Adrenal gland (tissue), 19 donors: ENCODE data around the gene MROH8. TPM values are rescaled to one million over a fixed set of nuclear protein-coding genes. Genes with fewer than 3 reads are reported as not detected.
A peak's percentile ranks its signal among the peaks of the same experiment; 100 is the strongest.

Experiments
- DNase-seq, 7 donors: peaks; one replicate each; pipeline ENCODE4 v3.0.0-alpha.2; 2019 to 2020
- H3K27ac ChIP-seq, 5 donors: fragments of 200-600 bp; sonication (generic) in 4 of 5; 1 replicate in 3 of 5; 2 replicates in 2 of 5; pipeline versions ENCODE4 v1.5.1 to v1.8.0; 2016 to 2020; ENCODE audit warnings: mild to moderate bottlenecking in 1 of 5
- H3K27me3 ChIP-seq: fragments of 200-600 bp; 2 replicates; pipeline ENCODE4 v1.8.0; 2021
- H3K36me3 ChIP-seq, 2 donors: fragments of 200-600 bp; replicated peaks in 1 of 2; 1 replicate in 1 of 2; 2 replicates in 1 of 2; pipeline versions ENCODE4 v1.5.1 to v1.8.0; 2018 to 2022
- H3K4me1 ChIP-seq, 2 donors: fragments of 200-600 bp; replicated peaks in 1 of 2; 1 replicate in 1 of 2; 2 replicates in 1 of 2; pipeline versions ENCODE4 v1.5.1 to v1.8.0; 2018 to 2021
- H3K4me3 ChIP-seq, 4 donors: fragments of 200-600 bp; sonication (generic) in 3 of 4; one replicate each; pipeline ENCODE4 v1.5.1; 2016 to 2018
- H3K9me3 ChIP-seq, 3 donors: fragments of 200-600 bp; sonication (generic) in 1 of 3; replicated peaks in 1 of 3; 1 replicate in 2 of 3; 2 replicates in 1 of 3; pipeline versions ENCODE4 v1.5.1 to v1.8.0; 2016 to 2021
- POLR2A ChIP-seq, 2 donors: fragments of 450-650 bp; IDR thresholded peaks; one replicate each; pipeline ENCODE4 v1.6.1; 2017; ENCODE audit warnings: antibody characterized with exemption in 2 of 2, mild to moderate bottlenecking in 2 of 2, moderate library complexity in 1 of 2
- WGBS, 4 donors: extraction: QIAGEN DNeasy Blood & Tissue Kit in 2 of 4; methylation state at CpG; one replicate each; pipeline versions ENCODE4 v1.1.5 to v1.1.7; 2013 to 2017; 5-methylcytosine and 5-hydroxymethylcytosine counted together
- intact Hi-C, 2 donors: fragments of 100-400 bp; cut with DNase I; formaldehyde crosslinking; loops; one replicate each; pipeline versions ENCODE4 v1.14.1 to v1.15.0; 2022 to 2023
- long read RNA-seq, 10 donors: library from polyadenylated mRNA in 3 of 10; unstranded in 2 of 10; stranded (forward) in 1 of 10; transcript quantifications; one replicate each; pipeline ENCODE4 v2.0.0 and lab custom pipeline, GENCODE V29; 2021 to 2026
- polyA plus RNA-seq, 3 donors: library from polyadenylated mRNA; stranded (reverse); fragments of 200-250 nt in 2 of 3; fragments of 350-450 nt in 1 of 3; fragmentation: Illumina TruSeq in 1 of 3; extraction: RNeasy Lipid Tissue Mini Kit (QIAGEN cat#74804) in 1 of 3; gene quantifications; one replicate each; pipeline ENCODE4 v1.2.3, GENCODE V29; 2013 to 2014
- total RNA-seq, 9 donors: library from RNA; depleted of rRNA in 4 of 9; stranded (reverse); fragments of >200 nt in 4 of 9; fragments of 120-200 nt in 1 of 9; fragmentation: NEBNext Ultra II Directional in 1 of 9; extraction: Animal tissue kit (Norgen Biotek cat#: 25700) in 1 of 9; gene quantifications; one replicate each; pipeline versions ENCODE4 v1.1.0 to v1.2.4, GENCODE V29; 2013 to 2023
- TF ChIP-seq, protein P1 (sequence below), 6 experiments: fragments of 450-650 bp in 4 of 6; fragments of 200-600 bp in 2 of 6; sonication (generic) in 1 of 6; IDR thresholded peaks; 1 replicate in 5 of 6; 2 replicates in 1 of 6; pipeline versions ENCODE4 v1.5.1 to v1.8.0; 2016 to 2021; ENCODE audit warnings: antibody characterized with exemption in 6 of 6, mild to moderate bottlenecking in 2 of 6, moderate library complexity in 1 of 6
- donor health status: healthy with polysubstance abuse.
- donor health status: Bipolar disorder and iron deficiency.
- donor health status: DM: yes; HTN: yes; CAD: no.
- donor health status: DM: no; HTN: no; CAD: no.
- donor health status: DM: no; HTN: no; CAD: no.
- donor health status: DM: yes; HTN: yes; CAD: no.

Gene MROH8
- total RNA-seq (1 to 10 TPM; 1.3 to 6.5 (median 3.5) TPM), polyA plus RNA-seq (10 to 100 TPM in 1 of 3 donors, 1 to 10 TPM in 2; 4.4 to 13.8 (median 6.6) TPM)
- long read RNA-seq, donor 1: 0 reads
- long read RNA-seq, donor 2, partial matches to known transcripts: 414 of 456 reads
- long read RNA-seq, donor 2, other reads (novel, unspliced or antisense): 42 of 456 reads
- long read RNA-seq, donor 3, partial matches to known transcripts: 443 of 524 reads
- long read RNA-seq, donor 3, other reads (novel, unspliced or antisense): 81 of 524 reads
- long read RNA-seq, donor 4: 0 reads
- long read RNA-seq, donor 5, partial matches to known transcripts: 1 of 2 reads
- long read RNA-seq, donor 5, other reads (novel, unspliced or antisense): 1 of 2 reads
- long read RNA-seq, donor 6, partial matches to known transcripts: 0 of 2 reads
- long read RNA-seq, donor 6, other reads (novel, unspliced or antisense): 2 of 2 reads
- long read RNA-seq, donor 7, partial matches to known transcripts: 380 of 416 reads
- long read RNA-seq, donor 7, other reads (novel, unspliced or antisense): 36 of 416 reads
- long read RNA-seq, donor 8: 0 reads
- long read RNA-seq, donor 9, partial matches to known transcripts: 575 of 653 reads
- long read RNA-seq, donor 9, other reads (novel, unspliced or antisense): 78 of 653 reads
- long read RNA-seq, donor 10: 0 reads

DNA sequence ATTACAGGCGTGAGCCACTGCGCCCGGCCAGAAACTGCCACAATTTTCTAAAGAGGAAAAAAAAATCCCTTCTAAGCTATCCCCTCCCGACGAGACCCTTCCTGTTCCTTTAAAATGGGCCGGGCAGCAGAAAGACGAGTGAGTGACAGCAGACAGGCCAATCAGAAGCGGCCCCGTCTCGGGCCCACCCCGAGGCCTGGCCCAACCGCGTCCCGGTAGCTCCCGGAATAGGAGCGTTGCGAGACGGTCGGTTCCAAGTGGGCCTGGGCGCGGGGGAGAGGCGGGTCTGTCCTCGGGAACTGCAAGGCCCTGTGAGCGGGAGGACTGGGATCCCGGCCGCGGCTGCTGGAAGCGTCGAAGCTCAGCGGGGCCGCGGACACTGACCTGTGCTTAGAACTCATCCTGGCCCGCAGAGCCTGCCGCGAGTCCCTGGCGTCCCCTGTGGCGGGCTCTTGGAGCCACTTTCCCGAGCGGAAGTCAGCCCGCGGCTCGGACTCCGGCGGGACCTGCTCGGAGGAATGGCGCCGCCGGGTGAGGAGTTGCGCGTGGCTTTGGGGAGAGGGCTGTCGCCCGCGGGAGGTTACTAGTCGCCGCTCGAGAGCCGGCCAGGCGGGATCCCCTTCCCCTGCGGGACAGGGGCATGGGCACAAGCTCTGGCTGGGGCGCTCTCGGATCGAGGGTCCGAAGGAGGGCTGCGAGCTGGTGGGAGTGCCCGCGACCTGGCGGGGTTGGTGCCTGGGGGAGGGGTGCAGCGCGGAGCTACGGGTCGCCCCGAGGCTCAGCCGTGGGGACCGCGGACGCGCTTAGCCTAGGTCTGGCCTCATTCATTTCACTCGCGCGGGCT is at the start of gene MROH8, which contains the start of gene RPN2:
Gene MROH8 (minus strand): TSS at position 710 of the 844 bp plus-strand sequence.
Gene RPN2 (plus strand): TSS at position 492 of the 844 bp plus-strand sequence. CDS start 27 bp downstream, at position 519.
- Histone ChIP-seq H3K27ac (peak within 1 kb of the TSS; percentile 88 to 99 (median 96)), H3K36me3 (peaks cover 0 to 8% of the 10 kb centered on the region in 2 donors), H3K9me3 (no peaks in the 10 kb centered on the region), H3K27me3 (no peaks in the 10 kb centered on the region), H3K4me3 (peak within 1 kb of the TSS; percentile 67 to 96 (median 94)), H3K4me1 (peaks cover 10 to 32% of the 10 kb centered on the region in 2 donors)
- intact Hi-C loops: loop anchor here in 1 of 2 donors (5.0 kb wide), 1 partner anchor 227 kb away; the partner anchor contains the start of gene SAMHD1
- TF ChIP-seq, protein P1, sequence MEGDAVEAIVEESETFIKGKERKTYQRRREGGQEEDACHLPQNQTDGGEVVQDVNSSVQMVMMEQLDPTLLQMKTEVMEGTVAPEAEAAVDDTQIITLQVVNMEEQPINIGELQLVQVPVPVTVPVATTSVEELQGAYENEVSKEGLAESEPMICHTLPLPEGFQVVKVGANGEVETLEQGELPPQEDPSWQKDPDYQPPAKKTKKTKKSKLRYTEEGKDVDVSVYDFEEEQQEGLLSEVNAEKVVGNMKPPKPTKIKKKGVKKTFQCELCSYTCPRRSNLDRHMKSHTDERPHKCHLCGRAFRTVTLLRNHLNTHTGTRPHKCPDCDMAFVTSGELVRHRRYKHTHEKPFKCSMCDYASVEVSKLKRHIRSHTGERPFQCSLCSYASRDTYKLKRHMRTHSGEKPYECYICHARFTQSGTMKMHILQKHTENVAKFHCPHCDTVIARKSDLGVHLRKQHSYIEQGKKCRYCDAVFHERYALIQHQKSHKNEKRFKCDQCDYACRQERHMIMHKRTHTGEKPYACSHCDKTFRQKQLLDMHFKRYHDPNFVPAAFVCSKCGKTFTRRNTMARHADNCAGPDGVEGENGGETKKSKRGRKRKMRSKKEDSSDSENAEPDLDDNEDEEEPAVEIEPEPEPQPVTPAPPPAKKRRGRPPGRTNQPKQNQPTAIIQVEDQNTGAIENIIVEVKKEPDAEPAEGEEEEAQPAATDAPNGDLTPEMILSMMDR (IDR thresholded peaks at IDR 0.05): peak in 1 of 6 experiments; percentile 22
- TF ChIP-seq POLR2A (IDR thresholded peaks at IDR 0.05): peak; percentile 16 to 68
- WGBS, 4 donors: 0 to 1% (median 0%) methylated on average over 13 to 80 of the region's 80 CpGs
- peak; percentile 97 to 99 (median 98) for DNase-seq

- intact Hi-C loops: no loop called here
These were observed 49.3 kb upstream of the MROH8 start for GRCh38 chr20:37228656-37229055.

DNA sequence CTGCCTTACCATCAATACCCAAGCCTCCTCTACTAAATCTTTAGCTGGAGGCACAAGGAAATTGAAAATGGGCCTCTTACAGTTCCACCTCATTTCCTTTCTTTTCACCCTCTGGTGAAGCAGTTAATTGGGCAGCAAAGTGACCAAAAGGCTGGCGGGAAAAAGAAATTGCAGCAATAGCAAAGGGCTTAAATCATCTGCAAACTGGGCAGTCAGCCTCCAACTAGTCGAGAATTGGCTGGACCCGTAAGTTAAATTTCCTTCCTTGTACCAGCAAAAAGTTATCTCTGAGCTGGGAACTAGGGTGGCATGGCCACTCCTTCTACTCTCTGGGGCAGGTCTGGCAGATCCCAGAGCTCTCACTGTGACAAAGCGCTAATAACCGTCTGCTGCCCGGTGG is 48.7 kb upstream of the MROH8 start:
- WGBS, 4 donors: 78 to 88% (median 84%) methylated on average over 6 of the region's 6 CpGs
- Histone ChIP-seq H3K27me3 (no peaks in the 10 kb centered on the region), H3K9me3 (no peaks in the 10 kb centered on the region), H3K36me3 (peaks cover 0 to 95% of the 10 kb centered on the region in 2 donors), H3K4me1 (peaks cover 0 to 14% of the 10 kb centered on the region in 2 donors), H3K27ac (peak overlapping the region in 1 of 5 donors; percentile 69), H3K4me3 (no peak overlapping the region)
- TF ChIP-seq, protein P1 (IDR thresholded peaks at IDR 0.05): no peak
- no peak for TF ChIP-seq POLR2A (IDR thresholded peaks at IDR 0.05)
- peak in 1 of 7 donors; percentile 34 for DNase-seq
- intact Hi-C loops: no loop called here

More at GRCh38 chr20:37228656-37229055, 49.3 kb upstream of the MROH8 start:
- peak in 1 of 7 donors; percentile 27 for DNase-seq
- Histone ChIP-seq H3K36me3 (peaks cover 0 to 98% of the 10 kb centered on the region in 2 donors), H3K27ac (peak overlapping the region in 1 of 5 donors; percentile 69), H3K4me3 (no peak overlapping the region), H3K4me1 (peaks cover 0 to 8% of the 10 kb centered on the region in 2 donors), H3K9me3 (no peaks in the 10 kb centered on the region), H3K27me3 (no peaks in the 10 kb centered on the region)
- 91 to 96% (median 93%) methylated on average over 5 of the region's 5 CpGs for WGBS, 4 donors
- TF ChIP-seq, protein P1 (IDR thresholded peaks at IDR 0.05): no peak
- no peak for TF ChIP-seq POLR2A (IDR thresholded peaks at IDR 0.05)
